ENCODE results near the gene IQGAP2. TPM values are rescaled to one million over a fixed set of nuclear protein-coding genes. Genes with fewer than 3 reads are reported as not detected.

IQGAP2 gene
- total and polyA plus RNA-seq, 3 donors from 2014 or later: 33.5 to 78.6 (median 60.2) TPM

DNA sequence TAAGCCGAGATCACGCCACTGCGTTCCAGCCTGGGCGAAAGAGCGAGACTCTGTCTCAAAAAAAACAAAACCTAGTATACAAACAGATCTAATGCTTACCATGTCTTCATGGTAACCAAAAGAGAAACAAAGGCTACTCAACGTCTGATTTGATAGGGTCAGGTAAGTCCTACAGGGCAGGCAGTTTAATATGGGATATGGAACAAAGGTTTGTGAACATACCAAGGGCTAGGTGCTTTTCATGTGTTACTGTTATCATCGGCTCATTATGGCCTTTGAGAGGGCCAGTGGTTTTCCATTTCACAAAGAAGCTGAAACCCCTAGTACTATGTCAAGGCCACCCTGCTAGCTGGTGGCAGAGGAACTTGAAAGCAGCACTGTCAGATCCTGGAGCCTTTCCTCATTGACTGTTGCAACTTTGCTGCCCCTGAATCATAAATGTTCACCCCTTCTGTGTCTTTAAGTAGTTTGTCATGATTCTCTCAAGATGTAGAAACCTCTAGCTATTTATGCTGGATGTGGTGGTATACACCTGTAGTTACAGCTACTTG lies 5.1 kb downstream of the IQGAP2 start:
- no peak overlapping the region for H3K27ac ChIP-seq
- H3K4me1 ChIP-seq: no peaks in the 10 kb centered on the region
- H3K36me3 ChIP-seq (ENCODE audit: low read depth, missing control alignments): no peaks in the 10 kb centered on the region
- no peaks in the 10 kb centered on the region for H3K27me3 ChIP-seq
- no peak for TF ChIP-seq POLR2A (IDR thresholded peaks at IDR 0.05)
- TF ChIP-seq, protein P1, sequence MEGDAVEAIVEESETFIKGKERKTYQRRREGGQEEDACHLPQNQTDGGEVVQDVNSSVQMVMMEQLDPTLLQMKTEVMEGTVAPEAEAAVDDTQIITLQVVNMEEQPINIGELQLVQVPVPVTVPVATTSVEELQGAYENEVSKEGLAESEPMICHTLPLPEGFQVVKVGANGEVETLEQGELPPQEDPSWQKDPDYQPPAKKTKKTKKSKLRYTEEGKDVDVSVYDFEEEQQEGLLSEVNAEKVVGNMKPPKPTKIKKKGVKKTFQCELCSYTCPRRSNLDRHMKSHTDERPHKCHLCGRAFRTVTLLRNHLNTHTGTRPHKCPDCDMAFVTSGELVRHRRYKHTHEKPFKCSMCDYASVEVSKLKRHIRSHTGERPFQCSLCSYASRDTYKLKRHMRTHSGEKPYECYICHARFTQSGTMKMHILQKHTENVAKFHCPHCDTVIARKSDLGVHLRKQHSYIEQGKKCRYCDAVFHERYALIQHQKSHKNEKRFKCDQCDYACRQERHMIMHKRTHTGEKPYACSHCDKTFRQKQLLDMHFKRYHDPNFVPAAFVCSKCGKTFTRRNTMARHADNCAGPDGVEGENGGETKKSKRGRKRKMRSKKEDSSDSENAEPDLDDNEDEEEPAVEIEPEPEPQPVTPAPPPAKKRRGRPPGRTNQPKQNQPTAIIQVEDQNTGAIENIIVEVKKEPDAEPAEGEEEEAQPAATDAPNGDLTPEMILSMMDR (IDR thresholded peaks at IDR 0.05): no peak
- no peak overlapping the region for H3K4me3 ChIP-seq
- DNase-seq: no peak
- 89 to 96% methylated on average over 7 of the region's 7 CpGs for WGBS, 2 donors
- no peaks in the 10 kb centered on the region for H3K9me3 ChIP-seq
- intact Hi-C loops (cut with DNase I; ENCODE audit: low total_unique reads): no loop called here

- intact Hi-C loops (cut with DNase I; ENCODE audit: low total_unique reads): no loop called here
- Histone ChIP-seq H3K4me1 (no peaks in the 10 kb centered on the region), H3K4me3 (no peak overlapping the region), H3K36me3 (ENCODE audit: low read depth, missing control alignments) (no peaks in the 10 kb centered on the region), H3K27me3 (no peaks in the 10 kb centered on the region), H3K9me3 (no peaks in the 10 kb centered on the region), H3K27ac (no peak overlapping the region)
- DNase-seq: no peak
- TF ChIP-seq, protein P1 (IDR thresholded peaks at IDR 0.05): no peak
- TF ChIP-seq POLR2A (IDR thresholded peaks at IDR 0.05): no peak
These were observed 9.4 kb downstream of the IQGAP2 start for GRCh38 chr5:76412511-76412910.

GRCh38 chr5:76413746-76414145 lies 10.7 kb downstream of the IQGAP2 start:
- Histone ChIP-seq H3K27me3 (no peaks in the 10 kb centered on the region), H3K36me3 (ENCODE audit: low read depth, missing control alignments) (no peaks in the 10 kb centered on the region), H3K4me3 (no peak overlapping the region), H3K9me3 (no peaks in the 10 kb centered on the region), H3K4me1 (no peaks in the 10 kb centered on the region), H3K27ac (no peak overlapping the region)
- no peak for DNase-seq
- WGBS, 2 donors: 83 to 90% methylated on average over 5 of the region's 5 CpGs
- TF ChIP-seq, protein P1 (IDR thresholded peaks at IDR 0.05): no peak
- no peak for TF ChIP-seq POLR2A (IDR thresholded peaks at IDR 0.05)
- intact Hi-C loops (cut with DNase I; ENCODE audit: low total_unique reads): no loop called here

DNA sequence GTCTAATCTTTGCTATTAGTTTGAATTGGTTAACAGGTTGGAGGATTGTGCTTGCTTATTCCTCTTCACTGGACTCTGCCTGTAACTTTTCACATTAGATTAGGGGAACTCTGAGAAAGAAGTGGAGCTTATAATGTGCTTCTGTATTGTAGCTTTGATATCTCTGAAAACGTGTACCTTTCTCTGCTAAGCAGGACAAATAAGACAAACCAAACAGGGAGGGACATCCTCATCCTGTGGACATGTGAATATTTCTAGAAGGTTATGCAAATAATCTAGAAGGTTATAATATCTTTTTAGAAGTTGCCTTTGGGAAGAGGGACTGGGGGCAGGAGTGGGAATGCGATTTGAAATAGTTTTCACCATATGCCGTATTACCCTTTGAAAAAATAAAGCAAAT lies 11.7 kb downstream of the IQGAP2 start:
- WGBS, 2 donors: 60 to 75% methylated on average over 3 of the region's 3 CpGs
- no peak for TF ChIP-seq POLR2A (IDR thresholded peaks at IDR 0.05)
- TF ChIP-seq, protein P1 (IDR thresholded peaks at IDR 0.05): no peak
- no peaks in the 10 kb centered on the region for H3K36me3 ChIP-seq (ENCODE audit: low read depth, missing control alignments)
- H3K4me3 ChIP-seq: no peak overlapping the region
- H3K27ac ChIP-seq: no peak overlapping the region
- DNase-seq: no peak
- no peaks in the 10 kb centered on the region for H3K27me3 ChIP-seq
- intact Hi-C loops (cut with DNase I; ENCODE audit: low total_unique reads): no loop called here
- H3K4me1 ChIP-seq: no peaks in the 10 kb centered on the region
- H3K9me3 ChIP-seq: no peaks in the 10 kb centered on the region

DNA sequence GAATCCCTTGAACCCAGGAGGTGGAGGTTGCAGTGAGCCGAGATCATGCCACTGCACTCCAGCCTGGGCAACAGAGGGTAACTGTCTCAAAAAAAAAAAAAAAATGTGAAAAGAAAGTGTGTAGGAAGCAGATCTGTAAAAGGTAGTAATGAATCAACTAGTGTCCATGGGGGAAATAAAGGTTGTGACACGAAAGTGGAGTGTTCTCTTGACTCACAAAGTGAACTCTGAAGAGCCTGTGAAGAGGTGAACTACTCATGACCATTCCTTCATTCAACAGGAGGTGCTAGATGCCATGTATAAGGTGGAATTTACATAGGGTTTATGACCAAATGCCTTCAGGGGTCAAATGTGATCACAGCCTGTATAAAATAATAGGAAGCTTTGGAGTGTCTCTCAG lies 12.8 kb downstream of the IQGAP2 start:
- H3K36me3 ChIP-seq (ENCODE audit: low read depth, missing control alignments): no peaks in the 10 kb centered on the region
- H3K27me3 ChIP-seq: no peaks in the 10 kb centered on the region
- no peaks in the 10 kb centered on the region for H3K9me3 ChIP-seq
- 86 to 96% methylated on average over 2 of the region's 2 CpGs for WGBS, 2 donors
- no peak for TF ChIP-seq POLR2A (IDR thresholded peaks at IDR 0.05)
- TF ChIP-seq, protein P1 (IDR thresholded peaks at IDR 0.05): no peak
- H3K4me1 ChIP-seq: no peaks in the 10 kb centered on the region
- DNase-seq: no peak
- H3K4me3 ChIP-seq: no peak overlapping the region
- intact Hi-C loops (cut with DNase I; ENCODE audit: low total_unique reads): no loop called here
- H3K27ac ChIP-seq: no peak overlapping the region

Data from testis (tissue), 3 donors.